MM.1S (cell line): ENCODE measurements around the gene PDZRN3.

Experiments used
- DNase-seq: peaks from one replicate; pipeline ENCODE4 v3.0.0-alpha.2; 2015
- H2AFZ ChIP-seq: fragments of 300-600 bp; sonication (generic); 2 replicates; pipeline ENCODE4 v1.6.0; 2016; ENCODE audit warnings: antibody characterized with exemption, low read length
- H3F3A ChIP-seq: fragments of 300-600 bp; sonication (generic); 2 replicates; pipeline ENCODE4 v1.6.1; 2016; ENCODE audit warnings: mild to moderate bottlenecking, antibody characterized with exemption, low read length, moderate library complexity, mixed read lengths; ENCODE audit not compliant: insufficient read depth
- H3K27ac ChIP-seq: fragments of 300-600 bp; sonication (generic); 2 replicates; pipeline ENCODE4 v1.5.1; 2016; ENCODE audit warnings: mild to moderate bottlenecking, low read length
- H3K27me3 ChIP-seq: fragments of 300-600 bp; sonication (generic); replicated peaks from 2 replicates; pipeline ENCODE4 v1.6.0; 2016; ENCODE audit warnings: low read length; ENCODE audit not compliant: insufficient read depth
- H3K36me3 ChIP-seq: fragments of 300-600 bp; sonication (generic); replicated peaks from 2 replicates; pipeline ENCODE4 v1.6.1; 2016; ENCODE audit warnings: mild to moderate bottlenecking, low read length, mixed read lengths; ENCODE audit not compliant: insufficient read depth
- H3K4me1 ChIP-seq: fragments of 300-600 bp; sonication (generic); 2 replicates; pipeline ENCODE4 v1.6.1; 2016; ENCODE audit warnings: low read length, mixed read lengths
- H3K4me2 ChIP-seq: fragments of 300-600 bp; sonication (generic); 2 replicates; pipeline ENCODE4 v1.6.0; 2016; ENCODE audit warnings: low read depth, low read length
- H3K4me3 ChIP-seq: fragments of 300-600 bp; sonication (generic); 2 replicates; pipeline ENCODE4 v1.5.1; 2016; ENCODE audit warnings: low read length, mixed read lengths
- H3K79me2 ChIP-seq: fragments of 300-600 bp; sonication (generic); 2 replicates; pipeline ENCODE4 v1.6.1; 2016; ENCODE audit warnings: mixed run types, low read length, mixed read lengths
- H3K9ac ChIP-seq: fragments of 300-600 bp; sonication (generic); 2 replicates; pipeline ENCODE4 v1.6.1; 2016; ENCODE audit warnings: low read length, mixed read lengths
- H3K9me2 ChIP-seq: fragments of 300-600 bp; sonication (generic); replicated peaks from 2 replicates; pipeline ENCODE4 v1.6.1; 2016; ENCODE audit warnings: mild to moderate bottlenecking, low read length, mixed read lengths; ENCODE audit not compliant: insufficient read depth
- H3K9me3 ChIP-seq: fragments of 300-600 bp; sonication (generic); replicated peaks from 2 replicates; pipeline ENCODE4 v1.6.1; 2016; ENCODE audit warnings: mild to moderate bottlenecking, low read length, mixed read lengths; ENCODE audit not compliant: insufficient read depth
- H4K20me1 ChIP-seq: fragments of 300-600 bp; sonication (generic); 2 replicates; pipeline ENCODE4 v1.6.1; 2016; ENCODE audit warnings: mild to moderate bottlenecking, low read length, moderate library complexity, mixed read lengths; ENCODE audit not compliant: insufficient read depth
- EZH2 ChIP-seq: fragments of 300-600 bp; sonication (generic); optimal IDR thresholded peaks from 2 replicates; pipeline ENCODE3; 2017; ENCODE audit warnings: low read depth, mild to moderate bottlenecking, antibody characterized with exemption, low read length, mixed read lengths
- EZH2phosphoT487 ChIP-seq: fragments of 300-600 bp; sonication (generic); IDR thresholded peaks from 2 replicates; pipeline ENCODE4 v1.6.1; 2018; ENCODE audit warnings: antibody characterized with exemption, low read length
- TF ChIP-seq, protein P1 (sequence below): fragments of 300-600 bp; sonication (generic); IDR thresholded peaks from 2 replicates; pipeline ENCODE4 v1.5.1; 2016; ENCODE audit warnings: antibody characterized with exemption, low read length, mixed read lengths

The PDZRN3 gene

DNA sequence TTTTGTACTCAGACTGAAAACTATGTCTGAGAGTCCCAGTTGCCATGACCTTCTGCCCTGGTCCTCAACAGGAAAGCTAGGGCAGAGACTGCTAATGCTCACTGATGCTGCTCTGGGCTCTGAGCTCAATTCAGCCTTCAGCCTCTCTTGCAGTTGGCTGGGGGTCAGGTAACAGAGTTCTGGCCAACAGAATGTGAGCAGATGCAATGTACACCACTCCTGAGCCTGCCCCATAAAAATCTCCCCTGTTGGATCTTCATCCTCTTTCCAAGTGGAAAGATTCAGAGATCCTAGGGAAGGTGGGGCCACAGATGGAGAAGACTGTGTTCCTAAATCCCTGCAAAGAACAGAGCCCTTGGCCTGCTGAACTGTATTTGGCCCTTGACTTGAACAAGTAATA is 87.8 kb downstream of the PDZRN3 start:
- Histone ChIP-seq H3K27me3 (no peaks in the 10 kb centered on the region), H2AFZ (no peak overlapping the region), H4K20me1 (no peaks in the 10 kb centered on the region), H3K79me2 (no peaks in the 10 kb centered on the region), H3K9me3 (no peaks in the 10 kb centered on the region), H3K9ac (no peak overlapping the region), H3K4me3 (no peak overlapping the region), H3K36me3 (no peaks in the 10 kb centered on the region), H3K27ac (no peak overlapping the region), H3K9me2 (no peaks in the 10 kb centered on the region), H3F3A (no peaks in the 10 kb centered on the region), H3K4me1 (no peaks in the 10 kb centered on the region), H3K4me2 (no peak overlapping the region)
- no peak for DNase-seq
- TF ChIP-seq EZH2 (no peak), EZH2phosphoT487 (no peak)
- TF ChIP-seq, protein P1, sequence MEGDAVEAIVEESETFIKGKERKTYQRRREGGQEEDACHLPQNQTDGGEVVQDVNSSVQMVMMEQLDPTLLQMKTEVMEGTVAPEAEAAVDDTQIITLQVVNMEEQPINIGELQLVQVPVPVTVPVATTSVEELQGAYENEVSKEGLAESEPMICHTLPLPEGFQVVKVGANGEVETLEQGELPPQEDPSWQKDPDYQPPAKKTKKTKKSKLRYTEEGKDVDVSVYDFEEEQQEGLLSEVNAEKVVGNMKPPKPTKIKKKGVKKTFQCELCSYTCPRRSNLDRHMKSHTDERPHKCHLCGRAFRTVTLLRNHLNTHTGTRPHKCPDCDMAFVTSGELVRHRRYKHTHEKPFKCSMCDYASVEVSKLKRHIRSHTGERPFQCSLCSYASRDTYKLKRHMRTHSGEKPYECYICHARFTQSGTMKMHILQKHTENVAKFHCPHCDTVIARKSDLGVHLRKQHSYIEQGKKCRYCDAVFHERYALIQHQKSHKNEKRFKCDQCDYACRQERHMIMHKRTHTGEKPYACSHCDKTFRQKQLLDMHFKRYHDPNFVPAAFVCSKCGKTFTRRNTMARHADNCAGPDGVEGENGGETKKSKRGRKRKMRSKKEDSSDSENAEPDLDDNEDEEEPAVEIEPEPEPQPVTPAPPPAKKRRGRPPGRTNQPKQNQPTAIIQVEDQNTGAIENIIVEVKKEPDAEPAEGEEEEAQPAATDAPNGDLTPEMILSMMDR, result no peak

GRCh38 chr3:73536336-73536895 is 88.3 kb downstream of the PDZRN3 start:
- no peaks in the 10 kb centered on the region for H3K79me2 ChIP-seq
- no peaks in the 10 kb centered on the region for H3K4me1 ChIP-seq
- no peak overlapping the region for H2AFZ ChIP-seq
- TF ChIP-seq EZH2phosphoT487, result no peak
- TF ChIP-seq, protein P1, result no peak
- no peak for TF ChIP-seq EZH2
- no peaks in the 10 kb centered on the region for H3K9me2 ChIP-seq
- no peaks in the 10 kb centered on the region for H4K20me1 ChIP-seq
- no peak for DNase-seq
- no peaks in the 10 kb centered on the region for H3K36me3 ChIP-seq
- no peaks in the 10 kb centered on the region for H3K27me3 ChIP-seq
- H3K9ac ChIP-seq, result no peak overlapping the region
- H3K9me3 ChIP-seq, result no peaks in the 10 kb centered on the region
- H3K4me3 ChIP-seq, result no peak overlapping the region
- H3F3A ChIP-seq, result no peaks in the 10 kb centered on the region
- H3K4me2 ChIP-seq, result no peak overlapping the region
- no peak overlapping the region for H3K27ac ChIP-seq

DNA sequence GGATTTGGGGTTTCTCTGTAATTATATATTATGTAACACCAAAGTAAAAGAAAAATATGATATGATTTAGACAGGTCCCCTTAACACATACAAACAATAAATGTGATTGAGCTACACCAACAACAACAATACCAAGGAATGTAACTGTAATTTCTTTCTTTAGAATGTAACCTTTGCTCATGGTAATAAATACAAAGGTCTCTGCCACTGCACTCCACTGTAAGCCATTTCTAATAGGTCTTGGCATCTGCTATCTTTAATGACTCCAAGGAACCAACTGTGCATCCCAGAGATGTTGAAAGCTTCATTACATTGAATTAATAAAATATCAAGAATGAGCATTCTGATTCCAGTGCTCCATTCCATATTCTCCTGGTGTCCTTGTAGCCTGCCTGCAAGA is 88.8 kb downstream of the PDZRN3 start:
- Histone ChIP-seq H3K27me3 (no peaks in the 10 kb centered on the region), H2AFZ (no peak overlapping the region), H3K9me2 (no peaks in the 10 kb centered on the region), H3K27ac (no peak overlapping the region), H3K4me2 (no peak overlapping the region), H3K9me3 (no peaks in the 10 kb centered on the region), H3K79me2 (no peaks in the 10 kb centered on the region), H4K20me1 (no peaks in the 10 kb centered on the region), H3K4me3 (no peak overlapping the region), H3K36me3 (no peaks in the 10 kb centered on the region), H3F3A (no peaks in the 10 kb centered on the region), H3K4me1 (no peaks in the 10 kb centered on the region), H3K9ac (no peak overlapping the region)
- TF ChIP-seq, protein P1, result no peak
- no peak for TF ChIP-seq EZH2phosphoT487
- DNase-seq, result no peak
